ENCODE results near the gene CDCP1. TPM values are rescaled to one million over a fixed set of nuclear protein-coding genes. Genes with fewer than 3 reads are reported as not detected.
A peak's percentile ranks its signal among the peaks of the same experiment; 100 is the strongest.

CDCP1 gene
- total and polyA plus RNA-seq, 8 donors: 4.1 to 24.5 (median 8.1) TPM

- no peak for DNase-seq
- Histone ChIP-seq H3K27ac (peak overlapping the region; percentile 12 to 84 (median 50)), H3K4me1 (peaks cover 4 to 59% (median 48%) of the 10 kb centered on the region in 4 donors), H3K4me3 (no peak overlapping the region), H3K36me3 (no peaks in the 10 kb centered on the region), H3K9me3 (no peaks in the 10 kb centered on the region), H3K27me3 (no peaks in the 10 kb centered on the region)
- intact Hi-C loops (cut with DNase I; ENCODE audit: low total_unique reads): no loop called here
- 0 to 71% (median 55%) methylated on average over 1 to 7 of the region's 7 CpGs for WGBS, 5 donors
- no peak for TF ChIP-seq CTCF (IDR thresholded peaks at IDR 0.05)
- no peak for TF ChIP-seq EP300 (IDR thresholded peaks at IDR 0.05)
- TF ChIP-seq POLR2AphosphoS5 (IDR thresholded peaks at IDR 0.05): no peak
- no peak for TF ChIP-seq POLR2A (IDR thresholded peaks at IDR 0.05)
Observed at GRCh38 chr3:45180899-45181298, 34.7 kb upstream of the CDCP1 start.

- Histone ChIP-seq H3K27me3 (no peaks in the 10 kb centered on the region), H3K9me3 (no peaks in the 10 kb centered on the region), H3K4me1 (peaks cover 4 to 59% (median 48%) of the 10 kb centered on the region in 4 donors), H3K27ac (no peak overlapping the region), H3K4me3 (no peak overlapping the region), H3K36me3 (no peaks in the 10 kb centered on the region)
- intact Hi-C loops (cut with DNase I; ENCODE audit: low total_unique reads): no loop called here
- no peak for DNase-seq
- TF ChIP-seq EP300 (IDR thresholded peaks at IDR 0.05) (no peak), POLR2A (IDR thresholded peaks at IDR 0.05) (no peak), POLR2AphosphoS5 (IDR thresholded peaks at IDR 0.05) (no peak), CTCF (IDR thresholded peaks at IDR 0.05) (no peak)
- 55 to 96% (median 77%) methylated on average over 6 of the region's 6 CpGs for WGBS, 5 donors
Observed at GRCh38 chr3:45180051-45180450, 33.9 kb upstream of the CDCP1 start.

- intact Hi-C loops (cut with DNase I; ENCODE audit: low total_unique reads): no loop called here
- Histone ChIP-seq H3K9me3 (no peaks in the 10 kb centered on the region), H3K4me1 (peaks cover 4 to 58% (median 48%) of the 10 kb centered on the region in 4 donors), H3K4me3 (no peak overlapping the region), H3K36me3 (no peaks in the 10 kb centered on the region), H3K27ac (peak overlapping the region in 2 of 5 donors; percentile 71 to 72), H3K27me3 (no peaks in the 10 kb centered on the region)
- no peak for DNase-seq
- WGBS, 5 donors: 72 to 91% (median 86%) methylated on average over 3 of the region's 3 CpGs
- TF ChIP-seq POLR2AphosphoS5 (IDR thresholded peaks at IDR 0.05) (no peak), EP300 (IDR thresholded peaks at IDR 0.05) (no peak), POLR2A (IDR thresholded peaks at IDR 0.05) (no peak), CTCF (IDR thresholded peaks at IDR 0.05) (no peak)
Observed at GRCh38 chr3:45179163-45179562, 33.0 kb upstream of the CDCP1 start.

GRCh38 chr3:45178183-45179023, 32.2 kb upstream of the CDCP1 start:
- WGBS, 5 donors: 32 to 62% (median 45%) methylated on average over 13 of the region's 13 CpGs
- peaks cover 4 to 50% (median 43%) of the 10 kb centered on the region in 4 donors for H3K4me1 ChIP-seq
- intact Hi-C loops (cut with DNase I; ENCODE audit: low total_unique reads): no loop called here
- no peaks in the 10 kb centered on the region for H3K9me3 ChIP-seq
- no peaks in the 10 kb centered on the region for H3K36me3 ChIP-seq
- peak overlapping the region; percentile 9 to 72 (median 63) for H3K27ac ChIP-seq
- TF ChIP-seq POLR2AphosphoS5 (IDR thresholded peaks at IDR 0.05) (peak in 1 of 3 donors; percentile 22), POLR2A (IDR thresholded peaks at IDR 0.05) (no peak), EP300 (IDR thresholded peaks at IDR 0.05) (no peak), CTCF (IDR thresholded peaks at IDR 0.05) (no peak)
- H3K27me3 ChIP-seq: no peaks in the 10 kb centered on the region
- H3K4me3 ChIP-seq: no peak overlapping the region
- DNase-seq: peak; percentile 16 to 58

Data from stomach (tissue), 9 donors.